OCI-LY7 (cell line): Measurements from ENCODE around the gene MYOM3. TPM values are rescaled to one million over a fixed set of nuclear protein-coding genes. Genes with fewer than 3 reads are reported as not detected.

Source experiments
- BruUV-seq: library from RNA; stranded (reverse); fragments of 400-500 nt; replicated peaks from 2 replicates; lab custom pipeline; 2021; lab: Mats Ljungman, UMichigan
- CTCF ChIA-PET: fragments of 300-600 bp; sonication (Branson Sonifier 250); formaldehyde crosslinking; loops from one replicate; lab custom pipeline; 2022; ENCODE audit warnings: antibody characterized with exemption; ENCODE audit not compliant: unreplicated experiment; lab: Charles Lee
- POLR2A ChIA-PET: fragments of 300-600 bp; sonication (Branson Sonifier 250); formaldehyde crosslinking; loops from one replicate; lab custom pipeline; 2022; ENCODE audit warnings: antibody characterized with exemption; lab: Charles Lee
- DNase-seq: peaks from one replicate; pipeline ENCODE4 v3.0.0-alpha.2; 2015; ENCODE audit warnings: low spot score
- H2AFZ ChIP-seq: fragments of 200-600 bp; sonication (generic), shearing (Covaris generic); 2 replicates; pipeline ENCODE4 v1.6.1; 2014; ENCODE audit warnings: mild to moderate bottlenecking, antibody characterized with exemption, low read length, moderate library complexity
- H3K27ac ChIP-seq: fragments of 200-600 bp; sonication (generic); 2 replicates; pipeline ENCODE4 v1.5.1; 2014; ENCODE audit warnings: mixed run types, low read depth, mild to moderate bottlenecking, moderate library complexity, low read length, inconsistent platforms; ENCODE audit not compliant: poor library complexity, severe bottlenecking
- H3K36me3 ChIP-seq: fragments of 200-600 bp; sonication (generic); 2 replicates; pipeline ENCODE4 v1.6.1; 2014; ENCODE audit warnings: mild to moderate bottlenecking, antibody characterized with exemption, low read length, moderate library complexity, mixed read lengths; ENCODE audit not compliant: insufficient read depth
- H3K4me1 ChIP-seq: fragments of 200-600 bp; sonication (generic); 2 replicates; pipeline ENCODE4 v1.5.1; 2014; ENCODE audit warnings: mild to moderate bottlenecking, low read length; ENCODE audit not compliant: insufficient read depth, poor library complexity, severe bottlenecking
- H3K4me2 ChIP-seq: fragments of 200-600 bp; sonication (generic); 2 replicates; pipeline ENCODE4 v1.6.1; 2014; ENCODE audit warnings: mild to moderate bottlenecking, low read length
- H3K4me3 ChIP-seq: fragments of 200-600 bp; sonication (generic); 2 replicates; pipeline ENCODE4 v1.5.1; 2014; ENCODE audit warnings: mild to moderate bottlenecking, low read depth, low read length; ENCODE audit not compliant: poor library complexity, severe bottlenecking
- H3K79me2 ChIP-seq: fragments of 200-600 bp; sonication (generic); 2 replicates; pipeline ENCODE4 v1.6.1; 2016; ENCODE audit warnings: low read depth, mild to moderate bottlenecking, low read length, moderate library complexity, mixed read lengths; ENCODE audit not compliant: insufficient read depth
- H3K9me2 ChIP-seq: fragments of 200-600 bp; sonication (generic); 2 replicates; pipeline ENCODE4 v1.6.1; 2016; ENCODE audit warnings: mild to moderate bottlenecking, low read length, mixed read lengths; ENCODE audit not compliant: insufficient read depth
- H3K9me3 ChIP-seq: fragments of 200-600 bp; sonication (generic); 2 replicates; pipeline ENCODE4 v1.6.1; 2014; ENCODE audit warnings: mild to moderate bottlenecking, mixed run types, low read length, mixed read lengths
- H4K20me1 ChIP-seq: fragments of 200-600 bp; sonication (generic); 2 replicates; pipeline ENCODE4 v1.6.1; 2014; ENCODE audit warnings: mild to moderate bottlenecking, antibody characterized with exemption, low read length, moderate library complexity, mixed read lengths; ENCODE audit not compliant: insufficient read depth
- EZH2phosphoT487 ChIP-seq: fragments of 200-600 bp; sonication (generic); IDR thresholded peaks from 2 replicates; pipeline ENCODE4 v1.6.1; 2018; ENCODE audit warnings: low read depth, borderline replicate concordance, mild to moderate bottlenecking, mixed run types, antibody characterized with exemption, low read length, moderate library complexity, mixed read lengths
- intact Hi-C: fragments of 100-400 bp; cut with micrococcal nuclease; formaldehyde crosslinking; loops from one replicate; pipeline ENCODE4 v1.10.0; 2022; ENCODE audit not compliant: unreplicated experiment
- total RNA-seq, 2 experiments: library from RNA; depleted of rRNA in 1 of 2; stranded (reverse); fragments of >200 nt in 1 of 2; shearing (Covaris generic) in 1 of 2; gene quantifications; 2 replicates each; pipeline ENCODE4 v1.2.3, GENCODE V29; 2014 to 2022
- TF ChIP-seq, protein P1 (sequence below): fragments of 200-600 bp; sonication (generic); conservative IDR thresholded peaks from 2 replicates; pipeline ENCODE4 v1.5.1; 2014; ENCODE audit warnings: mild to moderate bottlenecking, antibody characterized with exemption, low read length, moderate library complexity, mixed read lengths

Gene MYOM3
- total RNA-seq, 2 experiments from 2014 or later, result not detected

DNA sequence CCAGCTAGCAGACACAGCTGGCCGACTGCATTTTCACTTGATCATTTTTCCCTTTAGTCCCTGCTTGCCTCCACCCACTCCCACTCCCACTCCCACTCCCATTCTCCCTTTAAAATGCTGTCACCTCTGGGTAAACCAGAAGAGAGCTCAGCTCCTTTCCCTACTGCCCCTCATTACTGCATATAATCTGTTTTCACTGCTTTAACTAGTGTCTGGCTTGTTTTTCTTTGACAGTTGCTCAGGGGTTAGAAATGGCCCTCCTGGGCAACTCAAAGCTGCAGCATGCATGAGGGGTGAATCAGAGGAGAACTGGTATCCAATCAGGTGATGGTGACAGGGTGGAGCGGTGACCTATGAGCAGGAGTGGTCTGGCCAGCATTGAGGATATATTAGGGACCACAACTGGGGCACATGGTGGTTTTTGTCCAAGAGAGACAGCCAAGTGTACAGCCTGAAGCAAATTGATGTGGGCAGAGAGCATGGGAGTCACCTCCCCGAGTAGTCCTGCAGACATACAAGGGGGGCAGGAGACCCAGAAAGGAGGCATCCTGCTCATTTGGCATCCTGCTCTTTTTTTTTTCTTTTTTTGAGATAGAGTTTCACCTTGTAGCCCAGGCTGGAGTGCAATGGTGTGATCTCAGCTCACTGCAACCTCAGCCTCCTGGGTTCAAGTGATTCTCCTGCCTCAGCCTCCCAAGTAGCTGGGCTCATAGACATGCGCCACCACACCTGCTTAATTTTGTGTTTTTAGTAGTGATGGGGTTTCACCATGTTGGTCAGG, 89.2 kb downstream of the MYOM3 start:
- Histone ChIP-seq H3K79me2 (no peaks in the 10 kb centered on the region), H4K20me1 (no peaks in the 10 kb centered on the region), H3K4me3 (no peak overlapping the region), H3K36me3 (no peaks in the 10 kb centered on the region), H2AFZ (no peak overlapping the region), H3K9me3 (no peaks in the 10 kb centered on the region), H3K9me2 (no peaks in the 10 kb centered on the region), H3K4me1 (peaks cover 9% of the 10 kb centered on the region), H3K4me2 (no peak overlapping the region), H3K27ac (no peak overlapping the region)
- BruUV-seq, result no TSS peak
- POLR2A ChIA-PET, result no interaction called here
- CTCF ChIA-PET, result no interaction called here
- no peak for DNase-seq
- intact Hi-C loops, result no loop called here
- no peak for TF ChIP-seq EZH2phosphoT487
- TF ChIP-seq, protein P1, sequence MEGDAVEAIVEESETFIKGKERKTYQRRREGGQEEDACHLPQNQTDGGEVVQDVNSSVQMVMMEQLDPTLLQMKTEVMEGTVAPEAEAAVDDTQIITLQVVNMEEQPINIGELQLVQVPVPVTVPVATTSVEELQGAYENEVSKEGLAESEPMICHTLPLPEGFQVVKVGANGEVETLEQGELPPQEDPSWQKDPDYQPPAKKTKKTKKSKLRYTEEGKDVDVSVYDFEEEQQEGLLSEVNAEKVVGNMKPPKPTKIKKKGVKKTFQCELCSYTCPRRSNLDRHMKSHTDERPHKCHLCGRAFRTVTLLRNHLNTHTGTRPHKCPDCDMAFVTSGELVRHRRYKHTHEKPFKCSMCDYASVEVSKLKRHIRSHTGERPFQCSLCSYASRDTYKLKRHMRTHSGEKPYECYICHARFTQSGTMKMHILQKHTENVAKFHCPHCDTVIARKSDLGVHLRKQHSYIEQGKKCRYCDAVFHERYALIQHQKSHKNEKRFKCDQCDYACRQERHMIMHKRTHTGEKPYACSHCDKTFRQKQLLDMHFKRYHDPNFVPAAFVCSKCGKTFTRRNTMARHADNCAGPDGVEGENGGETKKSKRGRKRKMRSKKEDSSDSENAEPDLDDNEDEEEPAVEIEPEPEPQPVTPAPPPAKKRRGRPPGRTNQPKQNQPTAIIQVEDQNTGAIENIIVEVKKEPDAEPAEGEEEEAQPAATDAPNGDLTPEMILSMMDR, result no peak

DNA sequence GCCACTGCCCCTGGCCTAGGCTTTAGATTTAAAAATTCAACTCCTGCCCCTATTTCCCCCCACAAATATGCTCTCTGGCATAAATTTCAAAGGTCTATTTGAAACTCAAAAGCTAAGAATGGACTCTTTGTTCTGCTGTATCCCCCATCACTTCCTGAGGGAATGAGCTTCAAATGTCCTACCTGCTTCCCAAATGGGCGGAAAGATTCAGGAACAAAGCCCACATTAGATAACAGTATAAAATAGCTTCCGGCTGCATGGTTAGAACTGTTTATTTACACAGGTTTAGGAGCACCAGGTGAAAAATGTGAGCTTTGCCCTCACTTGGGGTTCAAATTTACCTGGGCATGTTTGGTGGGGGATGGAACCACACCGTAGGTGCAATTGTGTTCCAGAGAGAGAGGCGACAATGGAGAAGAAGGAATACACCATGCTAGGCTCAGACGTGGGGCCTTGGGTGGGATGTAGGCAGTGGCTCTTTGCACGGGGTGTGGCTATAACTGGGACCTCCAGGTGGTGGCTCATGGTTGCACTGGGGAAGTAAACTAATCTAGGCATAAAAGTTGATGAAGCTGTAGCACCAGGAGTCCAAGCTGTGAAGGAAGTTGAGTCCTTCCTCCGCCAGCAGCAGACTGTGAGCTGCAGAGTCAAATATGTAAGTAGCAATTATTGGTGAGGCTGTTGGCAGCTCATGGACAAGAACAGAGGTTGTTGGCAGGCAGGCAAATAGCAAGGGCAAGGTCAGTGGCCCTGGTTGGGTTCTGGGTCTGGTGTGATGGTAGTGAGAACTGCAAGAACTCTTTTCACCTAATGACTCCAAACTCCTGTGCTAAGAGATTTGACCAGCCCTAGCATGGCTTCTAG, 90.3 kb downstream of the MYOM3 start:
- BruUV-seq, result no TSS peak
- CTCF ChIA-PET, result no interaction called here
- peaks cover 9% of the 10 kb centered on the region for H3K4me1 ChIP-seq

More for the DNA sequence above, 90.3 kb downstream of the MYOM3 start:
- POLR2A ChIA-PET, result interaction anchor here (1.0 kb wide), 1 partner anchor 32 kb away, joined by 3 read pairs; no protein-coding TSS in a partner anchor
- Histone ChIP-seq H4K20me1 (no peaks in the 10 kb centered on the region), H3K9me3 (no peaks in the 10 kb centered on the region), H3K36me3 (no peaks in the 10 kb centered on the region), H2AFZ (0 out of 2 replicates have a peak overlapping the region, but pooled peaks have one; percentile 20), H3K9me2 (no peaks in the 10 kb centered on the region), H3K27ac (no peak overlapping the region), H3K79me2 (no peaks in the 10 kb centered on the region), H3K4me2 (no peak overlapping the region), H3K4me3 (no peak overlapping the region)
- intact Hi-C loops, result no loop called here
- TF ChIP-seq, protein P1, result no peak
- TF ChIP-seq EZH2phosphoT487, result no peak
- peak; percentile 46 for DNase-seq
